Lower leg skin (tissue), 3 donors: Measurements from ENCODE around the gene BOLA3.

Experiments
- CTCF ChIP-seq, 3 donors: fragments of 450-650 bp; IDR thresholded peaks; one replicate each; pipeline ENCODE4 v1.5.1; 2016; ENCODE audit warnings: antibody characterized with exemption in 3 of 3, mild to moderate bottlenecking in 3 of 3, moderate library complexity in 2 of 3
- POLR2A ChIP-seq, 2 donors: fragments of 450-650 bp; IDR thresholded peaks; one replicate each; pipeline ENCODE4 v1.6.1; 2016 to 2017; ENCODE audit warnings: antibody characterized with exemption in 2 of 2, mild to moderate bottlenecking in 1 of 2, moderate library complexity in 1 of 2

DNA sequence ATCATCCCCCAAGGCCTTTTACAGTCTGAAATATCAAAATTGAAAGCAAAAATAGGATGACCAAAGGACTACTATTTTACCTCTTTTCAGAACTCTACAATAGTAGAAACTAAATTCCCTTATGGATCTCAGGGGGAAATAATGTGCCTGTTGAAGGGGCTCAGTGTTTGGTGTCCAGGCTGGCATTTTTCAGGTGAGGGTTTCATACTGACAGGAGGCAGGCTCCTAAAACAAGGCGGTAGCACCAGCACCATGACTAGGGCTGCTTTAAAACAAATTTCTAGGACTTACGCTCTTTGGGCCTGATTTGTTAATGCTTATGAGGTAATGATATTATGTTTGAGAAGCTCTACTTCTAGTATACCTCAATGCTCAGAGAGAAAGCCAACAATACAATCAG lies 5.2 kb upstream of the BOLA3 start:
- TF ChIP-seq CTCF (IDR thresholded peaks at IDR 0.05) (no peak), POLR2A (IDR thresholded peaks at IDR 0.05) (no peak)
